HepG2 (cell line): ENCODE measurements around the gene SLX9. TPM values are rescaled to one million over a fixed set of nuclear protein-coding genes. Genes with fewer than 3 reads are reported as not detected.

Source experiments
- ATAC-seq: fragments of 200-7000 bp; cut with Tn5 transposase; 3 replicates; pipeline ENCODE4 v1.9.1; 2020; ENCODE audit warnings: mild to moderate bottlenecking, moderate library complexity
- BruUV-seq: library from RNA; stranded (reverse); fragments of 400-500 nt; replicated peaks from 2 replicates; lab custom pipeline; 2021; lab: Mats Ljungman, UMichigan
- CTCF ChIA-PET: fragments of 300-600 bp; formaldehyde crosslinking; extraction: SDS; loops from one replicate; lab custom pipeline; 2021; ENCODE audit warnings: low total read pairs, inconsistent platforms, low intra/inter-chr PET ratio; lab: Yijun Ruan, JAX
- POLR2A ChIA-PET: fragments of 350-600 bp; sonication (Branson Sonifier 250); formaldehyde crosslinking; loops from one replicate; lab custom pipeline; 2020; ENCODE audit warnings: antibody characterized with exemption, inconsistent platforms; lab: Yijun Ruan, JAX
- DNase-seq: peaks from one replicate; pipeline ENCODE4 v3.0.0-alpha.2; 2015; ENCODE audit warnings: low spot score
- FAIRE-seq: peaks from 3 replicates; lab custom pipeline; 2011; peaks lifted over from hg19 to GRCh38; lab: Jason Lieb, UNC
- H2AFZ ChIP-seq: one replicate; pipeline ENCODE4 v1.6.1; 2011; ENCODE audit warnings: low read length, inconsistent platforms
- H3K27ac ChIP-seq: fragments of 300-600 bp; 3 replicates; pipeline ENCODE4 v1.8.0; 2011; ENCODE audit warnings: mixed run types, mild to moderate bottlenecking, mixed read lengths, low read length, inconsistent platforms; ENCODE audit not compliant: insufficient read depth; ENCODE audit errors: extremely low read length
- H3K27me3 ChIP-seq, 2 experiments: fragments of 200-600 bp in 1 of 2; 2 replicates in 1 of 2; 3 replicates in 1 of 2; pipeline versions ENCODE4 v1.6.0 to v1.8.0; 2011; ENCODE audit warnings: low read length in 2 of 2, mild to moderate bottlenecking in 2 of 2, moderate library complexity in 2 of 2, inconsistent platforms in 1 of 2; ENCODE audit not compliant: insufficient read depth in 2 of 2, control insufficient read depth in 1 of 2
- H3K36me3 ChIP-seq, 2 experiments: fragments of 200-600 bp in 1 of 2; replicated peaks in 1 of 2; 2 replicates in 1 of 2; 3 replicates in 1 of 2; pipeline versions ENCODE4 v1.5.1 to v1.8.0; 2011; ENCODE audit warnings: low read length in 2 of 2, inconsistent platforms in 1 of 2; ENCODE audit not compliant: insufficient read depth in 2 of 2, control insufficient read depth in 1 of 2
- H3K4me1 ChIP-seq: 2 replicates; pipeline ENCODE4 v1.5.1; 2012; ENCODE audit warnings: low read length, inconsistent platforms; ENCODE audit not compliant: insufficient read depth
- H3K4me2 ChIP-seq: 2 replicates; pipeline ENCODE4 v1.6.0; 2011; ENCODE audit warnings: low read depth, low read length, inconsistent platforms
- H3K4me3 ChIP-seq, 3 experiments: fragments of 200-600 bp in 1 of 3; sonication (generic), shearing (Covaris generic) in 1 of 3; replicated peaks in 1 of 3; 2 replicates each; pipeline ENCODE4 v1.5.1; 2011 to 2016; ENCODE audit warnings: low read length in 3 of 3, inconsistent platforms in 2 of 3, low read depth in 2 of 3, mild to moderate bottlenecking in 2 of 3, control low read depth in 1 of 3, mixed read lengths in 1 of 3; ENCODE audit not compliant: insufficient read depth in 1 of 3
- H3K79me2 ChIP-seq: one replicate; pipeline ENCODE4 v1.6.1; 2011; ENCODE audit warnings: low read length, inconsistent platforms; ENCODE audit not compliant: insufficient read depth
- H3K9ac ChIP-seq: 2 replicates; pipeline ENCODE4 v1.6.0; 2011; ENCODE audit warnings: mild to moderate bottlenecking, low read depth, low read length, inconsistent platforms; ENCODE audit not compliant: insufficient read depth
- H3K9me3 ChIP-seq: 2 replicates; pipeline ENCODE4 v1.5.1; 2012; ENCODE audit warnings: mild to moderate bottlenecking, low read length
- H4K20me1 ChIP-seq: 2 replicates; pipeline ENCODE4 v1.6.0; 2011; ENCODE audit warnings: inconsistent platforms, mild to moderate bottlenecking, low read length, moderate library complexity; ENCODE audit not compliant: insufficient read depth
- ARNT2 ChIP-seq: sonication (generic); formaldehyde crosslinking; IDR thresholded peaks from 2 replicates; pipeline ENCODE4 v1.8.0; 2022; ENCODE audit warnings: mild to moderate bottlenecking, low read depth, missing genetic modification reagents, moderate library complexity
- CCDC6 ChIP-seq: sonication (generic); formaldehyde crosslinking; IDR thresholded peaks from 2 replicates; pipeline ENCODE4 v1.8.1; 2022; ENCODE audit warnings: mild to moderate bottlenecking, missing genetic modification reagents, moderate library complexity
- HOXA3 ChIP-seq: sonication (generic); formaldehyde crosslinking; IDR thresholded peaks from 2 replicates; pipeline ENCODE4 v1.5.0; 2020; ENCODE audit warnings: missing genetic modification reagents
- KLF6 ChIP-seq: IDR thresholded peaks from 2 replicates; pipeline ENCODE4 v1.8.0; 2016; ENCODE audit warnings: missing biosample characterization, missing genetic modification reagents
- POLR2G ChIP-seq: fragments of 200-400 bp; formaldehyde crosslinking; IDR thresholded peaks from 2 replicates; pipeline ENCODE4 v1.6.1; 2018; ENCODE audit warnings: mild to moderate bottlenecking, low read depth, low read length, moderate library complexity
- TBX2 ChIP-seq: sonication (generic); formaldehyde crosslinking; IDR thresholded peaks from 2 replicates; pipeline ENCODE4 v1.5.0; 2020; ENCODE audit warnings: missing genetic modification reagents, mild to moderate bottlenecking, borderline replicate concordance
- TRIM24 ChIP-seq: sonication (generic); formaldehyde crosslinking; IDR thresholded peaks from 2 replicates; pipeline ENCODE4 v1.8.0; 2022; ENCODE audit warnings: mild to moderate bottlenecking, missing genetic modification reagents
- ZFP36L1 ChIP-seq: sonication (generic); formaldehyde crosslinking; IDR thresholded peaks from 2 replicates; pipeline ENCODE4 v1.8.0; 2022; ENCODE audit warnings: mild to moderate bottlenecking, missing genetic modification reagents, moderate library complexity
- ZFP41 ChIP-seq: sonication (generic); formaldehyde crosslinking; IDR thresholded peaks from 2 replicates; pipeline ENCODE4 v1.4.0; 2020; ENCODE audit warnings: mild to moderate bottlenecking, missing genetic modification reagents, borderline replicate concordance
- ZNF260 ChIP-seq: sonication (generic); formaldehyde crosslinking; IDR thresholded peaks from 2 replicates; pipeline ENCODE4 v1.4.0; 2020; ENCODE audit warnings: missing genetic modification reagents, low read depth, mild to moderate bottlenecking, borderline replicate concordance
- ZNF451 ChIP-seq: sonication (generic); formaldehyde crosslinking; IDR thresholded peaks from 2 replicates; pipeline ENCODE4 v1.5.0; 2020; ENCODE audit warnings: mild to moderate bottlenecking, missing genetic modification reagents
- ZNF543 ChIP-seq: sonication (generic); formaldehyde crosslinking; IDR thresholded peaks from 2 replicates; pipeline ENCODE4 v1.4.0; 2020; ENCODE audit warnings: mild to moderate bottlenecking, missing genetic modification reagents
- WGBS: methylation state at CpG from one replicate; pipeline ENCODE4 v1.1.6; 2017; ENCODE audit warnings: low lambda C conversion rate; 5-methylcytosine and 5-hydroxymethylcytosine counted together
- in situ Hi-C: cut with HindIII; loops from 2 replicates; pipeline ENCODE4 v1.10.0; 2017; ENCODE audit warnings: low pct_unique_long_range_greater_than_20kb; ENCODE audit not compliant: extremely low pct_ligation_motif_present
- intact Hi-C: fragments of 100-400 bp; cut with micrococcal nuclease; formaldehyde crosslinking; loops from one replicate; pipeline ENCODE4 v1.10.0; 2022; ENCODE audit not compliant: unreplicated experiment
- polyA plus RNA-seq, 8 experiments: library from polyadenylated mRNA; depleted of rRNA in 3 of 8; stranded (reverse) in 7 of 8; unstranded in 1 of 8; fragments of >200 nt; fragmentation: Illumina TruSeq in 4 of 8; extraction: Trizol in 4 of 8; gene quantifications; 2 replicates each; pipeline versions ENCODE4 v1.2.1 to v1.2.3, GENCODE V29; 2011 to 2016; ENCODE audit warnings: low read depth in 4 of 8, missing spikeins in 1 of 8, mixed read lengths in 1 of 8; ENCODE audit not compliant: insufficient read depth in 1 of 8
- total RNA-seq, 5 experiments: library from RNA; depleted of rRNA; stranded (reverse); fragments of >200 nt; fragmentation: Illumina TruSeq; extraction: Trizol; gene quantifications; 2 replicates each; pipeline ENCODE4 v1.2.3, GENCODE V29; 2016; ENCODE audit warnings: low read depth in 1 of 5

Gene SLX9
- total and polyA plus RNA-seq, 2 of the 13 experiments (the other 11 are each of a cell fraction or from before 2014, with no cell fraction given) = 21.0 to 47.1 TPM

DNA sequence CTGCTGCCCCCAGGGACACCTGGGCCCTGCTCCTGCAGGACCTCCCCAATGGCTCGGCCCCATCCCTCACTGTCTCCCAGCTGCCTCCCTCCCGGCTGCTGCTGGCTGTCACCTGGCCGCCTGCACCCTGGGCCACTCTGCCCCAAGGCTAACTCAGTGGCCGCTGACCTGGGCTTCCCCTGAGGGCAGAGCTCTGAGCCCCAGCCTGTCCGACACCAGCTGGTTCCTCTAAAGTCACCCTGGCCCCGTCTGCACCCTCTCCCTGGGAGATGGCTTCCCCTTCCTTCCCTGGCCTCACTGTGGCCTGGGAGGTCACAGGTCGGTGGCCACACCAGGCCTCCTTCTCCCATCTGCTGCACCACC lies 34.1 kb upstream of the SLX9 start:
- Histone ChIP-seq H3K4me3 (no peak overlapping the region), H3K27me3 (no peaks in the 10 kb centered on the region), H3K9me3 (no peaks in the 10 kb centered on the region), H3K4me2 (no peak overlapping the region), H3K36me3 (peaks cover 0 to 10% of the 10 kb centered on the region in 2 experiments; a peak in 3 of 5 replicates), H3K79me2 (no peaks in the 10 kb centered on the region), H4K20me1 (no peaks in the 10 kb centered on the region), H3K9ac (no peak overlapping the region), H3K4me1 (peaks cover 64% of the 10 kb centered on the region), H2AFZ (no peak overlapping the region), H3K27ac (no peak overlapping the region)
- FAIRE-seq = no peak
- in situ Hi-C loops = no loop called here
- no peak for DNase-seq
- WGBS = 45% methylated on average over 1 of the region's 7 CpGs
- intact Hi-C loops = no loop called here
- no peak for TF ChIP-seq HOXA3
- no peak for TF ChIP-seq ZFP36L1 (CRISPR knock-in tag)
- TF ChIP-seq ZNF451 = no peak
- TF ChIP-seq ZNF260 (CRISPR knock-in tag) = no peak
- no peak for TF ChIP-seq ARNT2
- TF ChIP-seq ZFP41 (CRISPR knock-in tag) = no peak
- no peak for TF ChIP-seq KLF6 (CRISPR knock-in tag)
- TF ChIP-seq TBX2 (CRISPR knock-in tag) = no peak
- TF ChIP-seq ZNF543 (CRISPR knock-in tag) = no peak
- TF ChIP-seq TRIM24 (CRISPR knock-in tag) = no peak
- no peak for TF ChIP-seq CCDC6
- no peak for TF ChIP-seq POLR2G
- ATAC-seq = no peak
- no TSS peak for BruUV-seq
- ChIA-PET POLR2A (no interaction called here), CTCF (no interaction called here)
